Suprapubic skin (tissue), 4 donors: ENCODE measurements around the gene LZTS2.

Source experiments
- EP300 ChIP-seq: sonication (generic); formaldehyde crosslinking; IDR thresholded peaks from one replicate; pipeline ENCODE4 v1.6.1; 2017; ENCODE audit warnings: antibody characterized with exemption
- POLR2A ChIP-seq, 2 donors: fragments of 450-650 bp; IDR thresholded peaks; one replicate each; pipeline ENCODE4 v1.6.1; 2017; ENCODE audit warnings: antibody characterized with exemption in 2 of 2, mild to moderate bottlenecking in 2 of 2, moderate library complexity in 2 of 2
- POLR2AphosphoS5 ChIP-seq, 3 donors: sonication (generic); formaldehyde crosslinking; IDR thresholded peaks; one replicate each; pipeline ENCODE4 v1.6.1; 2017; ENCODE audit warnings: antibody characterized with exemption in 3 of 3
- TF ChIP-seq, protein P1 (sequence below), 2 donors: fragments of 200-600 bp in 1 of 2; fragments of 450-650 bp in 1 of 2; sonication (generic) in 1 of 2; IDR thresholded peaks; one replicate each; pipeline ENCODE4 v1.5.1; 2016 to 2019; ENCODE audit warnings: antibody characterized with exemption in 2 of 2, mild to moderate bottlenecking in 1 of 2, moderate library complexity in 1 of 2

DNA sequence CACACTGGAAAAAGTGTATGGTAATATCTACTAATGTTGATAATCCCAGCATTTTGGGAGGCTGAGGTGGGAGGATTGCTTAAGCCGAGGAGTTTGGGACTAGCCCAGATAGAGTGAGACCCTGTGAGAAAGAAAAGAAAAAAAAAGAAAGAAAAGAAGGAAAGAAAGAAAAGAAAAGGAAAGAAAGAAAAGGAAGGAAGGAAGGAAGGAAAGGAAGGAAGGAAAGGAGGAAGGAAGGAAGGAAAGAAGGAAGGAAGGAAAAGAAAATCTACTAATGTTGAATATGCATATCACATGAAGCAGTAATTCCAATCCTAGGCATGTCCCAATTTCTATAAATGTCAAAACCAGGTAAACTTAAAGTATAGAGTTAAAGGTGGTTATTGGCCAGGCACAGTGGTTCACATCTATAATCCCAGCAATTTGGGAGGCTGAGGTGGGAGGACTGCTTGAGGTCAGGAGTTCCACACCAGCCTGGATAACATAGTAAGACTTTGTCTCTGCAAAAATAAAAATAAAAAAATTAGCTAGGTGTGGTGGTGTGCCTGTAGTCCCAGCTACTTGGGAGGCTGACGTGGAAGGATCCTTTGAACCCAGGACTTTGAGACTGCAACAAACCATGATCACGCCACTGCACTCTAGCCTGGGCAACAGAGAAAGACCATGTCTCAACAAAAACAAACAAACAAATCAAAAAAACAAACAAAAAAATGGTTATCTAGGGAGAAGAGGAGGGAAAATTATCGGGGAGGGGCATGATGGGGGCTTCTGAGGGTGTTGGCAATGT, 57.0 kb downstream of the LZTS2 start:
- TF ChIP-seq, protein P1, sequence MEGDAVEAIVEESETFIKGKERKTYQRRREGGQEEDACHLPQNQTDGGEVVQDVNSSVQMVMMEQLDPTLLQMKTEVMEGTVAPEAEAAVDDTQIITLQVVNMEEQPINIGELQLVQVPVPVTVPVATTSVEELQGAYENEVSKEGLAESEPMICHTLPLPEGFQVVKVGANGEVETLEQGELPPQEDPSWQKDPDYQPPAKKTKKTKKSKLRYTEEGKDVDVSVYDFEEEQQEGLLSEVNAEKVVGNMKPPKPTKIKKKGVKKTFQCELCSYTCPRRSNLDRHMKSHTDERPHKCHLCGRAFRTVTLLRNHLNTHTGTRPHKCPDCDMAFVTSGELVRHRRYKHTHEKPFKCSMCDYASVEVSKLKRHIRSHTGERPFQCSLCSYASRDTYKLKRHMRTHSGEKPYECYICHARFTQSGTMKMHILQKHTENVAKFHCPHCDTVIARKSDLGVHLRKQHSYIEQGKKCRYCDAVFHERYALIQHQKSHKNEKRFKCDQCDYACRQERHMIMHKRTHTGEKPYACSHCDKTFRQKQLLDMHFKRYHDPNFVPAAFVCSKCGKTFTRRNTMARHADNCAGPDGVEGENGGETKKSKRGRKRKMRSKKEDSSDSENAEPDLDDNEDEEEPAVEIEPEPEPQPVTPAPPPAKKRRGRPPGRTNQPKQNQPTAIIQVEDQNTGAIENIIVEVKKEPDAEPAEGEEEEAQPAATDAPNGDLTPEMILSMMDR (IDR thresholded peaks at IDR 0.05), result no peak
- TF ChIP-seq POLR2A (IDR thresholded peaks at IDR 0.05), result no peak
- TF ChIP-seq EP300, result no peak
- no peak for TF ChIP-seq POLR2AphosphoS5 (IDR thresholded peaks at IDR 0.05)
